Inferior parietal cortex (tissue), 1 donor: ENCODE results near the gene GNAZ.
A peak's percentile ranks its signal among the peaks of the same experiment; 100 is the strongest.

ENCODE experiments used
- DNase-seq: peaks from one replicate; pipeline ENCODE4 v3.0.0-alpha.2; 2016; ENCODE audit errors: extremely low spot score

Gene GNAZ

DNA sequence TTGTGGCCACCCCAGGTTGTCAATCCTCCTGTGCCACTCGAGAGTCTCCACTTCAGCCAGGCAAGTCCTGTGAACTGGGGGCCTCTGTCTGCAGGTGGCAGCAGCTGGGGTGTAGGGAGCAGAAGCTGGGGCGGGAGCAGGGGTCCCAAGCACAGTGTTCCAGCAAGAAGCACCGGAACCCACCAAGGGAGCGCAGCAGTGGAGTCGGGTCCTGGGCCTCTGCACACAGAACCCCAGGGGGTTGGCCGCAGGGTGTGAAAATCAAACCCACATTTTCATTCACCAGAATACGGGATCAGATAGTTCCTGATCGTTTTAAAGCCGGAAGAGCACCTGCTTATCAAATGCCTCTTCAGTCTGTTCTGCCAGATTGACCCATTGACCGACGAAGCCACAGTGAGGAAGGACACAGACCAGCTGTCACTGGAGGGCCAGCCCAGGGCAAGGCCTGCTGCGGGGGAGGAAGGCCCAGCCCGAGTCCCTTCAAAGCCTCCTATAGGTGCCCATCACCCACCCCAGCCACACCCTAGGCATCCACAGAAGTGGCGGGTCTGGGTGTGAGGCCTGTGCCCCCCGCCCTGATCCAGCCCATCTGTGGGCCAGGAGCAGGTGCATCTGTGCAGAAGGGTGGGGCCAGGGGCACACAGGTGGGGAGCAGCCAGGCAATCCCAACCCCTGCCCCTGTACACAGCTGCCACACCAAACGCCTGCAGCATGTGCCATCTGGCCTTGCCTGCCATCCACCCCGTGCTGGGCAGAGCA, 37.3 kb downstream of the GNAZ start:
- DNase-seq: no peak

DNA sequence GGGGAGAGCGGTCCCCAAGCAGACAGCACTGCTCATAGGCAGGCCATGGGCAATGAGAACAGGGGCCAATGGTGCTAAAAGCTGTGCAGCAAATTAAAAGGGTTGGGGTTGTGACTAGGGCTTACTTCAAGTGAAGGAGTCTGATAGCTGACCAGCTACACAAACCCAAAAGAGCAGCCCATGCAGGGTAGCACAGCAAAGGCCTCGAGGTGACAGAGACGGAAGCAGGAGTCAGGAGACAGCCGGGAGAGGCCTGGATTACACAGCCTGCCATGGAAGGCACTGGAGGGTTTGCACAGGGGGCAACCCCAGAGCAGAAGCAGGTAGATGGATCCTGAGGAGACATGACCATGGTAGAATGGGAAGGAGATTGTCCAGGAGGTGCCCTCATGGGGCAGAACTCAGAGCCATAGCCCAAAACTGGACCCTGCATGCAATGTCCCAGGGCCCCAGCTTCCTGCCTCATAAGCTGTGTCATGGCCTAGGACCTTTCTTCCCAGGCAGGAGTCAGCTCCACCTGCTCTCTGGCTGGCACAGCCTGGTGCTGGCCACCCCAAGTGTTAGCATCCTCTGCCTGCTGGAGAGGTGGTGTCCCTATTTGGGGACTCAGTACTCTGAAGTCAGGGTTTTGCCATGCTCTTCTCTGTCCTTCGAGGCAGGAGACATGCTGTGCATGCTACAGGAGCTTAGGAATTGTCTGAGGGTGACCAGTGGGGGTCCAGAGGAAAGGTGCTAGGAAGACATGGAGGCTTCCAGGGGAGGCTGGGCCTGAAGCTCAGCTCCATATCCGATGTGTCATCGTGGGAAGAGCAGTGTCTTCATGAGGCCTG, 38.1 kb downstream of the GNAZ start:
- DNase-seq: no peak

DNA sequence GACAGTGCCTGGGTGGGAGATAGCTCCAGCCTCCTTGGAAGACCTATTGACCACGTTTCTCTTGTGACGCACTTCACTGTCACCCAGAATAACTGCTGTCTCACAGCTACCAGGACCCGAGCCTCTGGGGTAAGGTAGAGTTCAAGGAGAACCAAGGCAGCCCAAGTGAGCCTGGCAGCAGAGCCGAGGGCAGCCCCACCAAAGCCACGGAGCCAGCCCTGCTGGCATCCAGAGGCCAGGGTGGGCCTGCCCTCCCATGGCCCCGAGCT, 38.7 kb downstream of the GNAZ start:
- DNase-seq: no peak

DNA sequence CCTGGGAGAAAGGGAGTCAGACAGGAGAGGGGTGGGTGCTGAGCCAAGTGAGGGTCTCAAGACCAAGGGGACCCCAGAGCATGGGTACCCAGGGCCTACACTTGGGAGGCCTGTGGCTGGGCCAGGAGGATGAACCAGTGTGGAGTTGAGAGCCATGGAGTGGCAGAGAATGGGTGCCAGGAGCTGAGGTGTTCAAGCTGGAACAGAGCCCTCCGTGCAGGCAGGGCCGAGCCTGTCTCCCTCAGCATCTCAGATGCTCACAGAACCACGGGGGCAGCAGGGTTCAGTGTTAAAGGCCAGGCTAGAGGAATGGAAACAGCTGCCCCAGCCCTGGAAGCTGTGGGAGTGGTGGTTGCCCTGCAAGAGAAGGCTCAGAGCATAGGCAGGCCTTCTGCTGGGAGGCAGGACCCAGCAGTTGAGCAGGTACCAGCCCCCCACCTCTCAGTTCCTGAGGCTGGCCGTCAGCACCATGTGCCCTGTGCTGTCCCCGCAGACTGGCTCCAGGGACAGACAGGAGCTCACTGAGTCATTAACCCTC, 39.2 kb downstream of the GNAZ start:
- no peak for DNase-seq

DNA sequence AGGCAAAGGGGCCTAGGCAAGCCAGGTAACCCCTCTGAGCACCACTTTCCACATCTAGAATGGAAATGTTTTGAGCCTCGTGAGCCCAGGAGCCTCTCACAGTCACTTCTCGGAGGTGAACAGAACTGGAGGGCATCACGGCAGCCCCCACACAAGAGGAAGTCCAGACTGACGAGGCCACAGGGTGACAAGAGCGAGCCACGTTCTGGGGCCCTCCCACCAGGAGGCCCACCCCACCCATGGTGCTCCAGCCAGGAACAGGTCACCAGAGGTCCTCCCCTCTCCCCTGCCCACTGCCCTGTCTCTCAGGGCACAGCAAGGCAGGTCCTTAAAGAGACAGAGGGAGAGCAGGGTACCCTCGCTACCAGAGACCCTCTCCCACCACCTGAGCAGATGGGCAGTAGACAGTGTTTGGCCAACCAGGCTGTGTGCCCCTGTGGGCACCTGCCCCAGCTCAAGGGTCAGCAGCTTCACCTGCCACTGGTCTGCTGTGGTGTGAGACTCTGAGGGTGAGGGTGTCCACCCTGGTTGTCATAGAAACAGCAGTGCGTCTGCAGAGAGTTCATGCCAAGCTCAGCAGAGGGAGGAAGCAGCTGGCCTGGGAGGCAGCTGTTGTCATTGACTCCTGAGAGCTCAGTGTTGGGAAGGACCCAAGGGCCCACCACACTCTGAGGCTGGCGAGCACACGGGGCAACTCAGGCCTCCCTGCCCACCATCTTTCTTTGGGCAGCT, 40.0 kb downstream of the GNAZ start:
- no peak for DNase-seq

DNA sequence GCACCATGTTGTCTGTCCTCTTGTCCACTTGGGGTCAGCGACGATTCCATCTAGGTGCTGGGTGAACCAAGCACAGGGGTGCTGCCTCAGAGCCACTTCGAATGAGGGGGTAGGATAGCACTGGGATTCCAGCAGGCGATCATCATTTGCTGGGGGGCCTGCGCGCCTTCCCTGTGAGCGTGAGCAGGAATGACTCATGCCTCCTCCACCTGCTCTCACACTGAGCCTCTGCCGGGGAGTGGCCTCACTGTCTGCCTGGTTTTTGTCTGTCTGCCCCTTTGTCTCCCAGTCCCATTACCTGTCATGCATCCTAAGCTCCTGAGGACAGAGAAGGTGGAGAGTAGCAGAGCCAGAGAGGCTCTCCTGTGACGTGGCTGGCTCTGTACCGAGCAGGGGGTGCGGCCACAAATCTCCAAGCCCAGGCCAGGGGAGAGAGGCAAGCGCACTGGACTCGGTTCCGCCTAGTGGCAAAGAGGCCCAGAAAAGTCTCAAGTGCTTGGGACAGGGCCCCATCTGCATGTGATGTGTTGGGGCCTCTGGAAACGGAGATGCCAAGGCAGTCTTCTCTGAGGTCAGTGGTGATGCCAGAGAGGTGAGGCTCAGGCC, 40.7 kb downstream of the GNAZ start:
- no peak for DNase-seq

DNA sequence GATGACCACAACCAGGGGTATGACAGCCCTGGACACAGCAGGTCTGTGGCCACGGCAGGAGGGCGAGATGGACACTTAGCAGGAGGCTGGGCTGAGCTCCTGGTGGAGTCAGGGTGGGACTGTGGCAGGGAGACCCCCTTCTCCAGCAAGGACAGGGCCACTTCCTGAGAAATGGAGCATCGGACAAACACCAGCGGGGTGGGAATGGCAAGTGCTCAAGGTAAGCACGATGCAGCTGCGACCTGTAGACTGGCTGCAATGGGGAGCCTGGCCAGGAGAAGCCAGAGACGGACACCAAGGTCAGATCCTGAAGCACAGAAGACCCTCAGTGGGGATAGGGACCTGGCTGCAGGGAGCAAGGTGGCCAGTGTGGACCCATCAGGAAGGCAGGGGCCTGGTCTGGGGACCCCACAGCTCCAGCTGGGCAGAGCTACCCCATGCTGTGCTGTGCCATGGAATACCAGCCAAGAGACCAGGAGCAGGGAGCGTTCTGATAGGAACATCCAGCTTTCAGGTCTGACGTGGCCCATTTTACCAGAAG, 42.2 kb downstream of the GNAZ start:
- DNase-seq: no peak

DNA sequence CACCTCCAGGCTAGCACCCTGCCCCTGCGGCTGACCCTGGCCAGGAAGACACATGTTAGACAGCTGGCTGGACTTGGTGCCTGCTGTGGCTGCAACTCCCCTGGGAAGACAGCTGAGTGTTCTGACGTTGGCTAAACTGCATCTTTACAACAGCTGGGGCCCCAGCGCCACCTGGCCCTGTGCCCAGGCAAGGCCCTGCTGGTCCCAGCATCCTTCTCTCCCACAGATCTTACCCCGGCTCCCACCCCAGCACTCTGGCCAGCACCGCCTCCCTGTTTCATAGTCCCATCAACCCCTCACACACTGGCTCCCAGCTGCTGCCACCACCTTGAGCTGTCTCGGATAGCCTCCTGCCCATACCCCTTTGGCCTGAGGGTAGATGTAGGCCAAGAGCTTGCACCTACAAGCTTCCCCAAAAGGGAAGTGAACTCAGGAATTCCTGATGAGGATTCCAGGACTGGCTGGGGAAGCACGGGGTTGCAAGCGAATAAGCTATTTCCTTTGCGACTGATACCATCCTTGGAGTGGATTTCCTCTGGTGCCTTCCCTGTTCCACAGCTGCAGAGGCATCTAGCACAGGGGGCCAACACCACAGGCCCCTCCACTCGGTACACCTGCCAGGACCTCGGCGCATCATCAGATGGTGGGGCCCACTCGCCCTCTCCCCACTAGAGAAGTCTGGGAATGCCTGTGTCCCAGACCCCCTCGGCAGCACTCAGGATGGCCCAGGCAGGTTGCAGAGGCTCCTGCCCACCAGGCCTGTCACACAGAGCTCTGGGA, 42.9 kb downstream of the GNAZ start:
- peak; percentile 70 for DNase-seq

DNA sequence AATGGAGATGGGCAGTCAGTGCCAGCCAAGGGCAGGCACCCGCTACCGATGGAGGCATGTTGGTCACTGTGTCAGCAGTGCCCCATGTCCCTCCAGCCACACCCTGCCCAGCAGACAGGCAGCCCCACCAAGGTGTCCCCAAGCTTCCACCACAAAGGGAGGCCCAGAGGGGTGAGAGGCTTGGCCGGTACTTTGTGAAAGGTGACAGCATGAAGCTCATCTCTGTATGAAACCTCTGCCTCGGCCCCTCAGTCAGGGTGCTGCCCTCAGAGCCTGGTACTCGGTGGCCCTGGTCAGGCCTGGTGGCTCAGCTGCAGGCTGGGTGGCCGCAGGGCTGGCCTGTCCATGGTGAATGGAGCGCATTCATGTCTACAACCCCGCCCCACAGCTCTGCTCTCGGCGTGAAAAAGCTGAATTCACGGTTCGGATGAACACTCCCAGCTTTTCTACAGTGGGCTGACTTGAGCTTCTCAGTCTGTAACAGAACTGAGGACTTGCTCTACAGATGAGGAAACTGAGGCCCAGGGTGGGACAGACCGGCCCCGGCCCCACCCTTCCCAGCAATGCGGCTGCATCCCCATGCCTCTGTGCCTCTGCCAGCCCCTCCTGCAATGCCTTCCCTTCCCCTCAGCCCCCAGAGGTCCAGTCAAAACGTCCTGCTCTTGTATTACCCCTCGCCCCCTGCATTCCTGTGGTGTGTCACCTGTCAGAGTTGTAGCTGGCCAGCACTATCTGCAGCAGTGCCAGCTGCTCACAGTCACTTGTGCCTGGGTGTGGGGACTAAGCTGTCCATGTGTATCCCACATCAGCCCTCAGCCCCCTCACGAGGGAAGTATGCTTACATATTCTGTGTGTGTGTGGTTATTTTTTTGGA, 43.8 kb downstream of the GNAZ start:
- DNase-seq: peak; percentile 73

DNA sequence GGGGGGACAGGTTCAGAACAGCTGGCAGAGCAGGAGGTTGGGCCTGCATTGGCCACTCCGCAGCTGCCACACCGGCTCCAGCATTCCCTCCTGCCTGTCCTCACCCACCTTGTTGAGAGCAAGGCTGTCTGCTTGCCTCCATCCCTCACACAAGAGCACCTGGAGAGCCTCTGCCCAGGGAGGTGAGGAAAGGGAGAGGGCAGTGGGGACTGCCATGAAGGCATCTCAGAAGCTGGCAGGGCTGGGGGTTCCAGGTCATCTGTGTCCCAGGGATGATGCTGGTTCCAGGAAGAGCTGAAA, 44.4 kb downstream of the GNAZ start:
- DNase-seq: no peak

DNA sequence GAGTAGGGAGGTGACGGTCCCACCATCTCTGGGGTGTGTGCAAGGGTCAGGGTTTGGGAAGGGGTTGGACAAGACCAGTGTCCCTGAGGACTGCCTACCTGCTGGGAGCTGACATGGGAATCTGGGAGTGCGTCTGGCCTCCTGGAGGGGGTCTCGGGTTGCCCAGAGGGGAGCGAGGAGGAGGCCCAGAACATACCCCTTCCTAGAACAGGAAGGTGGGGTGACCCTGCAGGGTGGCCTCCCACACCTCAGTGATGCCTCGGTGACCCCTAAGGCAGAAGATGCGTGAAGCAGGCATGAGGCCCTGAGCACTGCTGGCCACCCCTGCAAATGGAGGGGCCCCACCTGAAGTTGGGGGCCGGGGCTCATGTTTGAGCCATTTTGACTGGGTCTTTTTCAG, 45.0 kb downstream of the GNAZ start:
- no peak for DNase-seq

DNA sequence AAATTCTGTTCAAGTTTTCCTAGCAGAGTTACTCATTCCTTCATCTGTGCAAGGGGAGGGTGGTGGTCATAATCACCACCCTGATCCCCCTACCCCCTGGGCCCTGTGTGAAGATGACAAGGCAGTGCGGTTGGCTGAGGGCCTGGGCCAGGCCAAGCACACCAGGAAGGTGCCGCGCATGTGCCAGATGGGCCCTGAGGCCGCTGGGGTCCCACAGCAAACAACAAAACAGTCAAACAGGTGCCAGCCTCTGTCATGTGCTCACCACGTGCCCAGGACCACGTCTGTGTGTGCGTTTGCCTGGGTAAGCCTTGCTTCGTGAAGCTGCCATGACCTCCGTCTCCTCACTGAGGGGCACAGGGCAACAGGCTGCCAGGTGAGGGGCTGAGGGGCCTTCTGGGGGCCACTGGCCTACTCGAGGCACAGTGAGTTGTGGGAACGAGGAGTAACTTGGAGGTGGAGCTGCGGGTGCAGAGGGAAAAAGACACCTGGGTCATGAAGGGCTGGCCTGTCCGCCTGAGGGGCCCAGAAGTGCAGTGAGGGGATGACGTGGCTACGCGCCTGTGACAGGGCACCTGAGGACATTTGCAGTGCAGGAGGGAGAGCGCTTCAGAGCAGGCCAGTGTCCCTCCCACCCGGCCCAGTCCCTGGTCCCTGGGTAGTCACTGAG, 45.6 kb downstream of the GNAZ start:
- no peak for DNase-seq

DNA sequence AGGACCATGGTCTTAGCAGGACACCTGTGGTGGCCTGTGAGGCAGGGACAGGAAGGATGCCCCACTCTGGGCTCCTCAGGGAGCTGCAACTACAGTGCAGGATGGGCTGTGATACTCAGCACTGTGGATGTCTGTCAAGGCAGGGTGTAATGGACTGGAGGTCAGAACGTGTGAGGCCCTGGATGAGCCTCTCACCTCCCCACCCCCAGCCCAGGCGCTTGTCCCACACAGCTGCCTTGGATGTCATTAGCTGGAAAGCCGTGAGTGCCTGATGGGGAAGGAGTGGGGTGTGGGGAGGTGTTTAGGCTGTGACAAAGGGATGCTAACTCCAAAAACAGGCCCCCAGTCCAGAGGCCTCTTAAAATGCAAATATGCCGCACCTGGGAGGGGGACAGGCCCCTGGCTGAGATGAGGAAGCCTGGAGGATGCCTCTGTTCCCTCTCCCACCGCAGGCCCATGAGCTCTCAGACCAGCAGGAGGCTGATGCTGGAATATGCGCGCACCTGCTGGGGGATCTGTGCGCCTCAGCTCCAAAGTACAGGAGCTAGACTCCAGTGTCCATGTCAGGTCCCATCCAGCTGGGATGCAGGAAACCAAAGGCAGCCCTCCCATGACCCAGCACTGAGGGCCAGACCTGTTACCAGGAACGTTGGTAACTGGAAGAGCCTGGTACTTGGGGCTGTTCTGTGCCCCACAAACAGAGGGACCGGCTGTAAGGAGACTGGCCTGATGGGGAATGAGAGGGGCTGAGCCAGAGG, 46.4 kb downstream of the GNAZ start:
- DNase-seq: no peak

DNA sequence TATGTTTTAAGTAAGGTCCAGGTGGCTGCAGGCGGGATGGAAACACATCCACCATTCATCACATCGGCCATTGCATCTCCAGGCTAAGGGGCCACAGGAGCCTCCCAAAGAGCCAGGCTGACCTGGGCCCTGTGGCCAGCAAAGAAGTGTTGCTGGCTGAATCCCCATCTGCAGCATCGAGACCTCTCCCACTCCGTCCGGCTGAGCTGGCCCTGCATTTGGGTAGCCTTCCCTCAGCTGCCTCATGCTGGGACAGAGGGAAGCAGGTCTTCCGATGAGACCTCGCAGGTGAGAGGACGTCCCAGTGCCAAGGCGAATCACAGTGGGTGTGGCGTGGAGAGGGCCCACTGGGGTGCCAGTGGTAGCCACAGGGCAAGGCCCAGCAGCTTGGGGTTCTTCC, 47.0 kb downstream of the GNAZ start:
- DNase-seq: no peak

DNA sequence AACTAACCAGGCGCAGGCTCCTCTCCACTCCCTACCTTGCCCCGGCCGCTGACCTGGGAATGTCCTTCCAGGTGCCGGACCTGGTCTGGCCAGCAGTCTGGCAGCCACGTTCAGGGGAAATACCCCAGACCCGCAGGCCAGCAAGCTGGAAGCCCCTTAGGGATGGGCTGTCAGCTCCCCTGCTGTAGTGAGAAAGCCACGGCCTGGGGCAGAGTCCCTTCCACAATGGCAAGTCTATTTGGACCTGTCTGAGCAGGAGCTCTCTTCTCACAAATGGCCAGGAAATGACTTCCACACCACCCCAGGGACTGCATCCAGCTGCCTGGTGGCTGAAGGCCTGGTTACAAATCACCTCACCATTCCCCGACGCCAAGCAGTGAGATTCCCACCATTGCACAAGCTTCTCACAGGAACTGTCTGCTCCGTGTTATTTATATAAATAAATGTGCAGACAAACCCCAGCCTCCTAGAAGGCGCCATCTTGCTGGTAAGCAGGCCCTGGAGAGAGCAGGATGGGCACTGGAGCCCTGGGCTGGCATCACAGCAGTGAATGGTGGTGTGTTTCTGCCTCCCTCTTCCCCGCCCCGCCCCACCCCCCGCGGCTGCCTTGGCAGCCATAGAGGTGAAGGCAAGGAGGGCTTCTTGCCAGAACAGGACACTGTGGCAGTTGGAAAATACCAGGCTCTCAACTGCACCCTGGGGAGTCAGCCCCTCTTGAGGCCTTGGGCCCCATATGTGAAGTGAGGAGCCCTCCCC, 47.8 kb downstream of the GNAZ start:
- no peak for DNase-seq

DNA sequence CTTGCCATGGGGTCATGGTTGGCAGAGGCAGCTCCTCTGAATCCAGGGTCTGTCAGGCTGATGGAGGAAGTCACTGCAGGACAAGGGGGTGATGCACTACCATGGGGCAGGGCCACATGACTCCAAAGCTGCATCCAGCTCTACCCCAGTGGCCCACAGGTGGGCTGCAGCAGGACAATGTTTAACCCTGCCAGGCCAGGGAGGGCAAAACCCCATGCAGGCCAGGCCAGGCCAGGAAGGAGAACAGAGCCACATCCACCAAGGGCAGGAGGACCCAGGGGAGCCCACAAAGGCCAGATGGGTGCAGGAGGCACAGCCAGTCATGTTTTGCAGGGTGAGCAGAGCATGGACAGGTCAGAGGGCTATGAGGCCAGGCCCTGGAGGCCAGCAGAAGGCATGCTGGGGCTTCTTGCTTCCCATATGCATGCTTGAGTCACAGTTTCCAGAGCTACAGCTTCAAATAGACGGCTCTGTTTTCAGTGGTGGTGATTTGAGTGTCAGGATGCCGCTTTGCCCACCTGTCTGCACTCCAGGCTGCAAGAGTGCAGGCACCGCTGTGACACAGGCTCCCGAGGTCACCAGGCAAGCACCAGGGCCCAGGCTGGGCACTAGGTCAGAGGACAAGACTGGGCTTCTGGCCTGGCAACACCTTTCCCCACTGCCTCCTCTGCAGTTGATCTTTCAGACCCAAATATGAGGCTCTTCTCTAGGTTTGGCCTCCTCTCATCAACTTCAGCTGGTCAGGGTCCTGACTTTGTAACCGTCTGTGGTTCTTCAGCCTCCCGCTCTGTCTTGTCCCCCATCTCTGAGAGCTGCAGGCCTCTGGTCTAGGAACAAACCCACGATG, 48.6 kb downstream of the GNAZ start:
- no peak for DNase-seq
